ENCODE results near the gene ACAD8.

ACAD8 gene

DNA sequence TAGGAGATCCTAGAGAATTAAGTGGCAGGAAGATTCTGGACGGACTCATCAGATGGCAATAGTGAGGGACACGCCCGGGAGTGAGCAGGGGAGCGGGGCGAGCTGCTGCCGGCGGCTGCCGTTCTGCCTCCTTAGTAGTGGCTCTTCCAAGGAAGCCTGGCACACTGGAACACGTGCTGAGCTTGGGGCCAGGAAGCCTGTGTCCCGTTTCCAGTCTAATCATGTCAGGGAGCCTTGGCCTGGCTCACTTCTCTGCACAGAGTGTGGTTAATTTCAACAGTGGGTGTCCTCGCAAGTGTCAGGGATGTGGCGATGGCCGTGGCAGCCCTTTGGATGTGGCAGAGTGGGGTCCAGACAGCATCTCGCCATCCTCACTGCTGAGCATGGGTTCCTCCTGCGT, 39.3 kb downstream of the ACAD8 start:
- no peak for DNase-seq

DNA sequence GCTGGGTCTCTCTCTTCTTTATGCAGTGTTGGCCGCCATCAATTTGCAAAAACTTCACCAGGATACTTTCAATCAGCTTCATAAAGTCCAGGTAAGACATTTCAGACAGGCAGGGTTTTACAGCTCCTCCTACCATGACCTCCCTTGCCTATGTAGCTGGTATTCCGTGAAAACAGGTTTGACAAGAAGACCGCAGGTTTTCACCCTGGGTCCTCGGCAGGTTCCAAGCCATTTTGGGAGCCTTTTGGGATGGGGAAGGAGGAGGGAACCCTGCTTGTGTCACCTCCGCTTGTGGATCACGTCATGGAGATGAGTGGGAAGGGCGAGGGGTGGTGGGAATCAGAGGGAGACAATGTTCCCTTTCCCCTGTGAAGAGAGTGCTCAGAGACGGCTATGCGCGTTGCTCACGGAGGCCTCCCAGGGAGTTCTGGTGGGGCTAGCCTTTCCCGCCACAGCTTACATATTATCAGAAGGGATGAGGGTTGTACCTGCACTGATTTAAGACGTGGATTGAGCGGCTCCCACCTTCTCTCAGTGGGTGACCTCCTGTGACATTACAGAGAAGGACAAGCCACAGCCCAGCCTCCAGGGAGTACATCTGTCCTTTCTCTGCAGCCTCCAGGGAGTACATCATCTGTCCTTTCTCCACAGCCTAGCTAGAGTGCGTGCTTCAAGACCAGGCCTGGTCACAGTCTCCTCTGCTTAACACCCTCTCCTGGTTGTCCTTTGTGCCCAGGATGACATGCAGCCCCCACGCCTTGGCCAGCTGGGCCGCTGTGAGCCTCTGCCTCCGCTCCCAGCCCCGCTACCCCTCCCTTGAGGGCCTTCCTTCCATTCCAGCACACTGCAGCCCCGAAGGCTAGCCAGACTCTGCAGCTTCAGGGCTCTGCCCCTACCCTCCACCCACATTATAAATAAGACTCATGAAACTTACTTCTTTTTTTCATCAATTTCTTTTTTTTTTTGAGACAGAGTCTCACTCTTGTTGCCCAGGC, 40.0 kb downstream of the ACAD8 start:
- no peak for DNase-seq

DNA sequence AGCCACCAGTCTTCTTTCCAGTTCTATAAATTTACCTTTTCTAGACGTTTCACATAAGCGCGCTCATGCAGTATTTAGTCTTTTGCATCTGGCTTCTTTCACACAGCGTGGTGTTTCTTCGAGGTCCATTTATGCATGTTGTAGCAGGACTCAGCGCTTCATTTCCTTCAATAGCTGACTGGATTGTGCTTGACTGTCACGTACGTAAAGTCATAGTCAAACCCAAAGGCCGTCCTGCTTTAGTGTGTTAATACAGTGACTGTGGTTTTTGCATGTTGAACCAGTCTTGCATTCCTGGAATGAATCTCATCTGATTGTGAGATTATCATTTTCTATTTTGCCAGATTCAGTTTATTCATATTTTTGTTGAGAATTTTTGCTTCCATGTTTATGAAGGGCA, 41.3 kb downstream of the ACAD8 start:
- DNase-seq = no peak

DNA sequence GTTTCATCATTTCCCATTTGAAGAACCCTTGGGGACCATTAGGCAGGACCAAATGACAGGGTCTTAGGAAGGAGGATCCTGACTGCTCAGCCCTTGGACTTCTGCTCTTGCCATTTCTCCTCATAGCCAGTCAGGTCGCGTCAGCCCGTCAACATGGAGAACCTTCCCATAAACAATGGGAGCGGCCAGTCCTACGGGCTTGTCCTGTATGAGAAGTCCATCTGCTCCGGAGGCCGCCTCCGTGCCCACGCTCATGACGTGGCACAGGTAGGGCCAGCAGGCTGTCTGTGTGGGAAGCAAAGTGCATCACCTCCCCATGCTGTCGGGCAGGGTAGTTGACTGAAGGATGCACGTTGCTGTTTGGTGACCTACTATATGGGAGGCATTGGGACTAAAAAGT, 58.9 kb downstream of the ACAD8 start:
- no peak for DNase-seq

DNA sequence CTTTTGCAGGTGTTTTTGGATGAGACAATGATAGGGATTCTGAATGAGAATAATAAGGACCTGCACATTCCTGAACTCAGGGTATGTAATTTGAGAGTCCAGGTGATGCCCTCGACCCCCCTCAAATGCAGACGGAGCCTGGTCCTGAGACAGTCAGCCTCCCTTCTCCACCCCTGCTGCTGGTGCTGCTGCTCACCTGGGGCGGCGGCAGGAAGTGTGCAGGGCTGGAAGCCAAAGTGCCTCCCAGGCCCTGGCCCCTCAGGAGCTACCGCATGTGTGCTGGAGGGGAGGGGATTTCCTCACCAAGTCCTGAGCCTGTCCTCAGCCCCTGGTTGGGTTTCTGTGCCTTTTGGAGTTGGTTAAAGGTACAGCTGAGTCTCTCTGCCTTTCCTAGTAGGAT, 59.4 kb downstream of the ACAD8 start:
- no peak for DNase-seq

DNA sequence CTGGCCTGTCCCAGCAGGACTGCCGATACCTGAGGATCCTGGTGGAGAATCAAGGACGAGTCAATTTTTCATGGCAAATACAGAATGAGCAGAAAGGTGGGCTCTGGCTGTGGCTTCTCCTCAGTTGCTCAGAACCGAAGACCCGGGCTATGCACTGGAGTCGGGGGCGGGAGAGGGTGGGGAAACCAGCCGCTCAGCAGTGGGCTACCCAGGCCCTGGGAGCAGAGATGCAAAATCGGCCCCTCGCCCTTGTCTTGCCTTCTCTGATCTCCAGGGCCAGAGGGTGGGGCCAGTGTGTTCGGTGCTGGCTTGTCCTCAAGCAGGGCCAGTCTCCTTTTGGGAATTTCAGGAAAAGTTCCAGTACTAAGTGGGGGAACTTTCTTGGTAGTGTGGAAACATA, 60.0 kb downstream of the ACAD8 start:
- no peak for DNase-seq

DNA sequence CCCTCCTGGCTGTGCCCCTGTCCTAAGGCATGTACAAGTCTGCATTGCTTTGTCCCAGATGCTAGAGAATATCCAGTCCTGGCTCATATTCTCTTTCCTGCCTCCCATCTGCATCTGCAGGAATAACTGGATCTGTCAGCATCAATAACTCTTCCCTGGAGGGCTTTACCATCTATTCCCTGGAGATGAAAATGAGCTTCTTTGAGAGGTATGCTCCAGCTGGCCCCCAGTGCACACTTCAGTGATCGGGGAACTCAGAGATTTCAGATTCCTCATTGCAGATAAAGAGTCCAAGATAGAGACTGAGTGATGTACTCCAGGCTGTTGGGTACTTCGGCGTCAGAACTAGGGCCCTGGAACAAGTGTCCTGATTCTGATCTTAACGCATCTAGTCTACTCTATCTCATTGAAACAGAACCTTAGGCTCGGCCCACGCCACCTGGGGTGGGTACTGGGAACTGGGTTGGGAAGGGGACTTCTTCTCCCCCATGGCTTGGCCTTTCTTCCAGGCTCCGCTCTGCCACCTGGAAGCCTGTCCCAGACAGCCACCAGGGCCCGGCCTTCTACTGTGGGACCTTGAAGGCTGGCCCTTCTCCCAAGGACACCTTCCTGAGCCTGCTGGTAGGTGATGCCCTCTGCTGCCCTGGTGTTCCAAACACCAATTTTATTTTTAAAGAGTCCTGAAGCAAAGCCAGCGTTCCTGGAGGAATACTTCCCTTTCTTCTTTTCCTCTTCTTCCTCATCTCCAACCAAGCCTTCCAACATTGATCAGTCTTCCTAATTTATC, 60.6 kb downstream of the ACAD8 start:
- no peak for DNase-seq

Data from activated T-cell treated with anti-CD3 and anti-CD28 coated beads, Interleukin-2, amount 50 U/mL, for 1 hour (primary cell).